HepG2 (cell line): Measurements from ENCODE around the gene CHKA. TPM values are rescaled to one million over a fixed set of nuclear protein-coding genes. Genes with fewer than 3 reads are reported as not detected.

ENCODE experiments used
- ATAC-seq: fragments of 200-7000 bp; cut with Tn5 transposase; 3 replicates; pipeline ENCODE4 v1.9.1; 2020; ENCODE audit warnings: mild to moderate bottlenecking, moderate library complexity
- BruUV-seq: library from RNA; stranded (reverse); fragments of 400-500 nt; replicated peaks from 2 replicates; lab custom pipeline; 2021; lab: Mats Ljungman, UMichigan
- CTCF ChIA-PET: fragments of 300-600 bp; formaldehyde crosslinking; extraction: SDS; loops from one replicate; lab custom pipeline; 2021; ENCODE audit warnings: low total read pairs, inconsistent platforms, low intra/inter-chr PET ratio; lab: Yijun Ruan, JAX
- POLR2A ChIA-PET: fragments of 350-600 bp; sonication (Branson Sonifier 250); formaldehyde crosslinking; loops from one replicate; lab custom pipeline; 2020; ENCODE audit warnings: antibody characterized with exemption, inconsistent platforms; lab: Yijun Ruan, JAX
- DNase-seq: peaks from one replicate; pipeline ENCODE4 v3.0.0-alpha.2; 2015; ENCODE audit warnings: low spot score
- FAIRE-seq: peaks from 3 replicates; lab custom pipeline; 2011; peaks lifted over from hg19 to GRCh38; lab: Jason Lieb, UNC
- H2AFZ ChIP-seq: one replicate; pipeline ENCODE4 v1.6.1; 2011; ENCODE audit warnings: low read length, inconsistent platforms
- H3K27ac ChIP-seq: fragments of 300-600 bp; 3 replicates; pipeline ENCODE4 v1.8.0; 2011; ENCODE audit warnings: mixed run types, mild to moderate bottlenecking, mixed read lengths, low read length, inconsistent platforms; ENCODE audit not compliant: insufficient read depth; ENCODE audit errors: extremely low read length
- H3K27me3 ChIP-seq, 2 experiments: fragments of 200-600 bp in 1 of 2; 2 replicates in 1 of 2; 3 replicates in 1 of 2; pipeline versions ENCODE4 v1.6.0 to v1.8.0; 2011; ENCODE audit warnings: low read length in 2 of 2, mild to moderate bottlenecking in 2 of 2, moderate library complexity in 2 of 2, inconsistent platforms in 1 of 2; ENCODE audit not compliant: insufficient read depth in 2 of 2, control insufficient read depth in 1 of 2
- H3K36me3 ChIP-seq, 2 experiments: fragments of 200-600 bp in 1 of 2; replicated peaks in 1 of 2; 2 replicates in 1 of 2; 3 replicates in 1 of 2; pipeline versions ENCODE4 v1.5.1 to v1.8.0; 2011; ENCODE audit warnings: low read length in 2 of 2, inconsistent platforms in 1 of 2; ENCODE audit not compliant: insufficient read depth in 2 of 2, control insufficient read depth in 1 of 2
- H3K4me1 ChIP-seq: 2 replicates; pipeline ENCODE4 v1.5.1; 2012; ENCODE audit warnings: low read length, inconsistent platforms; ENCODE audit not compliant: insufficient read depth
- H3K4me2 ChIP-seq: 2 replicates; pipeline ENCODE4 v1.6.0; 2011; ENCODE audit warnings: low read depth, low read length, inconsistent platforms
- H3K4me3 ChIP-seq, 3 experiments: fragments of 200-600 bp in 1 of 3; sonication (generic), shearing (Covaris generic) in 1 of 3; replicated peaks in 1 of 3; 2 replicates each; pipeline ENCODE4 v1.5.1; 2011 to 2016; ENCODE audit warnings: low read length in 3 of 3, inconsistent platforms in 2 of 3, low read depth in 2 of 3, mild to moderate bottlenecking in 2 of 3, control low read depth in 1 of 3, mixed read lengths in 1 of 3; ENCODE audit not compliant: insufficient read depth in 1 of 3
- H3K79me2 ChIP-seq: one replicate; pipeline ENCODE4 v1.6.1; 2011; ENCODE audit warnings: low read length, inconsistent platforms; ENCODE audit not compliant: insufficient read depth
- H3K9ac ChIP-seq: 2 replicates; pipeline ENCODE4 v1.6.0; 2011; ENCODE audit warnings: mild to moderate bottlenecking, low read depth, low read length, inconsistent platforms; ENCODE audit not compliant: insufficient read depth
- H3K9me3 ChIP-seq: 2 replicates; pipeline ENCODE4 v1.5.1; 2012; ENCODE audit warnings: mild to moderate bottlenecking, low read length
- H4K20me1 ChIP-seq: 2 replicates; pipeline ENCODE4 v1.6.0; 2011; ENCODE audit warnings: inconsistent platforms, mild to moderate bottlenecking, low read length, moderate library complexity; ENCODE audit not compliant: insufficient read depth
- FLYWCH1 ChIP-seq: sonication (generic); formaldehyde crosslinking; IDR thresholded peaks from 2 replicates; pipeline ENCODE4 v1.8.1; 2023; ENCODE audit warnings: mild to moderate bottlenecking, missing genetic modification reagents
- NFRKB ChIP-seq: fragments of 450-650 bp; IDR thresholded peaks from 2 replicates; pipeline ENCODE4 v1.6.1; 2017
- SIX4 ChIP-seq: sonication (generic); formaldehyde crosslinking; IDR thresholded peaks from 2 replicates; pipeline ENCODE4 v1.4.0; 2020; ENCODE audit warnings: missing genetic modification reagents
- SKI ChIP-seq: fragments of 450-650 bp; IDR thresholded peaks from one replicate; pipeline ENCODE4 v1.6.1; 2018; ENCODE audit warnings: mild to moderate bottlenecking; ENCODE audit not compliant: partially characterized antibody
- SNAI1 ChIP-seq: sonication (generic); formaldehyde crosslinking; IDR thresholded peaks from 2 replicates; pipeline ENCODE4 v1.5.0; 2020; ENCODE audit warnings: mild to moderate bottlenecking, missing genetic modification reagents, borderline replicate concordance
- TCF12 ChIP-seq, 2 experiments: fragments of 450-650 bp in 1 of 2; sonication (generic) in 1 of 2; formaldehyde crosslinking in 1 of 2; IDR thresholded peaks; 2 replicates each; pipeline versions ENCODE4 v1.6.1 to v1.8.0; 2017 to 2022; ENCODE audit warnings: antibody characterized with exemption in 1 of 2, mild to moderate bottlenecking in 1 of 2, missing genetic modification reagents in 1 of 2, moderate library complexity in 1 of 2
- ZFP36L2 ChIP-seq: sonication (generic); formaldehyde crosslinking; IDR thresholded peaks from 2 replicates; pipeline ENCODE4 v1.4.0; 2020; ENCODE audit warnings: missing genetic modification reagents
- ZNF501 ChIP-seq: sonication (generic); formaldehyde crosslinking; IDR thresholded peaks from 2 replicates; pipeline ENCODE4 v1.5.1; 2020; ENCODE audit warnings: mild to moderate bottlenecking, moderate library complexity, missing genetic modification reagents
- WGBS: methylation state at CpG from one replicate; pipeline ENCODE4 v1.1.6; 2017; ENCODE audit warnings: low lambda C conversion rate; 5-methylcytosine and 5-hydroxymethylcytosine counted together
- in situ Hi-C: cut with HindIII; loops from 2 replicates; pipeline ENCODE4 v1.10.0; 2017; ENCODE audit warnings: low pct_unique_long_range_greater_than_20kb; ENCODE audit not compliant: extremely low pct_ligation_motif_present
- intact Hi-C: fragments of 100-400 bp; cut with micrococcal nuclease; formaldehyde crosslinking; loops from one replicate; pipeline ENCODE4 v1.10.0; 2022; ENCODE audit not compliant: unreplicated experiment
- polyA plus RNA-seq, 8 experiments: library from polyadenylated mRNA; depleted of rRNA in 3 of 8; stranded (reverse) in 7 of 8; unstranded in 1 of 8; fragments of >200 nt; fragmentation: Illumina TruSeq in 4 of 8; extraction: Trizol in 4 of 8; gene quantifications; 2 replicates each; pipeline versions ENCODE4 v1.2.1 to v1.2.3, GENCODE V29; 2011 to 2016; ENCODE audit warnings: low read depth in 4 of 8, missing spikeins in 1 of 8, mixed read lengths in 1 of 8; ENCODE audit not compliant: insufficient read depth in 1 of 8
- total RNA-seq, 5 experiments: library from RNA; depleted of rRNA; stranded (reverse); fragments of >200 nt; fragmentation: Illumina TruSeq; extraction: Trizol; gene quantifications; 2 replicates each; pipeline ENCODE4 v1.2.3, GENCODE V29; 2016; ENCODE audit warnings: low read depth in 1 of 5
- TF ChIP-seq, protein P1 (sequence below): sonication (generic); formaldehyde crosslinking; IDR thresholded peaks from 2 replicates; pipeline ENCODE4 v1.4.0; 2020; ENCODE audit warnings: mild to moderate bottlenecking, missing genetic modification reagents
- TF ChIP-seq, protein P2 (sequence below), 2 experiments: fragments of 450-650 bp in 1 of 2; sonication (generic) in 1 of 2; formaldehyde crosslinking; IDR thresholded peaks; 2 replicates each; pipeline versions ENCODE4 v1.5.0 to v1.8.0; 2020 to 2022; ENCODE audit warnings: mild to moderate bottlenecking in 1 of 2, missing genetic modification reagents in 1 of 2
- TF ChIP-seq, protein P3 (sequence below): sonication (generic); formaldehyde crosslinking; IDR thresholded peaks from 2 replicates; pipeline ENCODE4 v1.5.1; 2020; ENCODE audit warnings: mild to moderate bottlenecking, missing genetic modification reagents, moderate library complexity
- TF ChIP-seq, protein P4 (sequence below): sonication (generic); formaldehyde crosslinking; IDR thresholded peaks from 2 replicates; pipeline ENCODE4 v1.9.0; 2021; ENCODE audit warnings: missing genetic modification reagents, borderline replicate concordance
- TF ChIP-seq, protein P5 (sequence below): sonication (generic); formaldehyde crosslinking; IDR thresholded peaks from 2 replicates; pipeline ENCODE4 v1.4.0; 2020; ENCODE audit warnings: missing genetic modification reagents

The CHKA gene
- total and polyA plus RNA-seq, 2 of the 13 experiments (the other 11 are each of a cell fraction or from before 2014, with no cell fraction given): 71.6 to 92.7 TPM

DNA sequence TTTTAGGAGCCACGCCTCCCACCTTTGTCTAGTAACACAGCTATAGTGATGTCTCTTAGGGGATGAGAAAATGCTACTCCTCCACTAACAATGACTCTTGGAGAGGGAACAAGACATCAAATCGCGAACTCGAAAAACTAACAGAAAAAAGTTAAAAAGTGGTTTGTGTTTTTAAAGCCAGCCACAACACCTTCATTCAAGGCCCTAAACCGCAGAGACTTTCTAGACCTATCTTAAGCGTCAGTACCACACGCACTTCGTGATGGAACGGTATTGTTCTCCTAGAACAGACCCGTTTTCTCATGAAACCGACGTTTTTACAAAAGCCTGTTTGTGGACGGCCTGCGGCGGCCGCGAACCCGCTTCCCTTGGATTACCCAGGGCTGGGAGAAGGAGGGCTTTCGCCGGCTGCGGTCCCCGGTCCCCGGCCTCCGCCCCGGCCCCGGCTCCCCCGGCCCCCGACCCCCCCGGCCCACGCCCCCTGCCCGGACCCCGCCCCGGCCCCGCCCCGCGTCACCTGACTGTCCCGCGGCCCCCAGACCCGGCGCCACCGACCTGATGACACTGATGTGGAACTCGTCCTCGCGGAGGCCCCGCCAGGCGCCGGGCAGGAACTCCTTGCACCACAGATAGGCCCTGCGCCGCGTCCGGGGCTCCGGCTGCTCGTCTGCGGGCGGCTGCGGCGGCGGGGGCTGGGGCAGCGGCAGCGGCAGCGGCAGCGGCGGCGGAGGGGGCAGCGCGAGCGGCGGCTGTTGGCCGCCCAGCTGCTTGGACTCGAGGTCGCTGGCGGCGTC, 718 bp downstream of the CHKA start:
- ATAC-seq (no peak), FAIRE-seq (no peak), DNase-seq (peak; percentile 47)
- H4K20me1 ChIP-seq: peaks cover 50% of the 10 kb centered on the region
- WGBS: under 1% methylated on average over 14 of the region's 73 CpGs
- H3K9me3 ChIP-seq: no peaks in the 10 kb centered on the region
- H3K27me3 ChIP-seq: no peaks in the 10 kb centered on the region; a peak in 1 of 5 replicates
- no peak overlapping the region for H2AFZ ChIP-seq
- in situ Hi-C loops: no loop called here
- H3K27ac ChIP-seq: peak overlapping the region; percentile 85
- peaks cover 68% of the 10 kb centered on the region for H3K4me1 ChIP-seq
- intact Hi-C loops: loop anchor here (1.0 kb wide), 2 partner anchors 21 to 25 kb away; no protein-coding TSS in a partner anchor
- peaks cover 4 to 23% of the 10 kb centered on the region in 2 experiments; a peak in 4 of 5 replicates for H3K36me3 ChIP-seq
- BruUV-seq: TSS peak; percentile 44
- ChIA-PET CTCF (no interaction called here), POLR2A (interaction anchor here (0.7 to 7.3 kb wide), 7 partner anchors 7 to 1232 kb away, joined by 3 to 98 read pairs (median 4); no protein-coding TSS in a partner anchor)
- peak overlapping the region; percentile 82 for H3K4me2 ChIP-seq
- peak overlapping the region; percentile 74 to 93 (median 91) for H3K4me3 ChIP-seq
- H3K9ac ChIP-seq: peak overlapping the region; percentile 86
- peaks cover 66% of the 10 kb centered on the region for H3K79me2 ChIP-seq
- TF ChIP-seq, protein P1, sequence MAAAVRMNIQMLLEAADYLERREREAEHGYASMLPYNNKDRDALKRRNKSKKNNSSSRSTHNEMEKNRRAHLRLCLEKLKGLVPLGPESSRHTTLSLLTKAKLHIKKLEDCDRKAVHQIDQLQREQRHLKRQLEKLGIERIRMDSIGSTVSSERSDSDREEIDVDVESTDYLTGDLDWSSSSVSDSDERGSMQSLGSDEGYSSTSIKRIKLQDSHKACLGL (CRISPR knock-in tag): no peak
- TF ChIP-seq FLYWCH1 (CRISPR knock-in tag): no peak
- TF ChIP-seq SNAI1 (CRISPR knock-in tag): no peak
- no peak for TF ChIP-seq NFRKB
- TF ChIP-seq, protein P2, sequence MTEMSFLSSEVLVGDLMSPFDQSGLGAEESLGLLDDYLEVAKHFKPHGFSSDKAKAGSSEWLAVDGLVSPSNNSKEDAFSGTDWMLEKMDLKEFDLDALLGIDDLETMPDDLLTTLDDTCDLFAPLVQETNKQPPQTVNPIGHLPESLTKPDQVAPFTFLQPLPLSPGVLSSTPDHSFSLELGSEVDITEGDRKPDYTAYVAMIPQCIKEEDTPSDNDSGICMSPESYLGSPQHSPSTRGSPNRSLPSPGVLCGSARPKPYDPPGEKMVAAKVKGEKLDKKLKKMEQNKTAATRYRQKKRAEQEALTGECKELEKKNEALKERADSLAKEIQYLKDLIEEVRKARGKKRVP (CRISPR knock-in tag; IDR thresholded peaks at IDR 0.05): no peak
- TF ChIP-seq, protein P3, sequence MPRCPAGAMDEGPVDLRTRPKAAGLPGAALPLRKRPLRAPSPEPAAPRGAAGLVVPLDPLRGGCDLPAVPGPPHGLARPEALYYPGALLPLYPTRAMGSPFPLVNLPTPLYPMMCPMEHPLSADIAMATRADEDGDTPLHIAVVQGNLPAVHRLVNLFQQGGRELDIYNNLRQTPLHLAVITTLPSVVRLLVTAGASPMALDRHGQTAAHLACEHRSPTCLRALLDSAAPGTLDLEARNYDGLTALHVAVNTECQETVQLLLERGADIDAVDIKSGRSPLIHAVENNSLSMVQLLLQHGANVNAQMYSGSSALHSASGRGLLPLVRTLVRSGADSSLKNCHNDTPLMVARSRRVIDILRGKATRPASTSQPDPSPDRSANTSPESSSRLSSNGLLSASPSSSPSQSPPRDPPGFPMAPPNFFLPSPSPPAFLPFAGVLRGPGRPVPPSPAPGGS (CRISPR knock-in tag): no peak
- TF ChIP-seq SKI: no peak
- no peak for TF ChIP-seq TCF12 (IDR thresholded peaks at IDR 0.05)
- TF ChIP-seq TCF12 (CRISPR knock-in tag; IDR thresholded peaks at IDR 0.05): no peak
- TF ChIP-seq, protein P4, sequence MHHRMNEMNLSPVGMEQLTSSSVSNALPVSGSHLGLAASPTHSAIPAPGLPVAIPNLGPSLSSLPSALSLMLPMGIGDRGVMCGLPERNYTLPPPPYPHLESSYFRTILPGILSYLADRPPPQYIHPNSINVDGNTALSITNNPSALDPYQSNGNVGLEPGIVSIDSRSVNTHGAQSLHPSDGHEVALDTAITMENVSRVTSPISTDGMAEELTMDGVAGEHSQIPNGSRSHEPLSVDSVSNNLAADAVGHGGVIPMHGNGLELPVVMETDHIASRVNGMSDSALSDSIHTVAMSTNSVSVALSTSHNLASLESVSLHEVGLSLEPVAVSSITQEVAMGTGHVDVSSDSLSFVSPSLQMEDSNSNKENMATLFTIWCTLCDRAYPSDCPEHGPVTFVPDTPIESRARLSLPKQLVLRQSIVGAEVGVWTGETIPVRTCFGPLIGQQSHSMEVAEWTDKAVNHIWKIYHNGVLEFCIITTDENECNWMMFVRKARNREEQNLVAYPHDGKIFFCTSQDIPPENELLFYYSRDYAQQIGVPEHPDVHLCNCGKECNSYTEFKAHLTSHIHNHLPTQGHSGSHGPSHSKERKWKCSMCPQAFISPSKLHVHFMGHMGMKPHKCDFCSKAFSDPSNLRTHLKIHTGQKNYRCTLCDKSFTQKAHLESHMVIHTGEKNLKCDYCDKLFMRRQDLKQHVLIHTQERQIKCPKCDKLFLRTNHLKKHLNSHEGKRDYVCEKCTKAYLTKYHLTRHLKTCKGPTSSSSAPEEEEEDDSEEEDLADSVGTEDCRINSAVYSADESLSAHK: no peak
- TF ChIP-seq ZFP36L2: no peak
- TF ChIP-seq, protein P5, sequence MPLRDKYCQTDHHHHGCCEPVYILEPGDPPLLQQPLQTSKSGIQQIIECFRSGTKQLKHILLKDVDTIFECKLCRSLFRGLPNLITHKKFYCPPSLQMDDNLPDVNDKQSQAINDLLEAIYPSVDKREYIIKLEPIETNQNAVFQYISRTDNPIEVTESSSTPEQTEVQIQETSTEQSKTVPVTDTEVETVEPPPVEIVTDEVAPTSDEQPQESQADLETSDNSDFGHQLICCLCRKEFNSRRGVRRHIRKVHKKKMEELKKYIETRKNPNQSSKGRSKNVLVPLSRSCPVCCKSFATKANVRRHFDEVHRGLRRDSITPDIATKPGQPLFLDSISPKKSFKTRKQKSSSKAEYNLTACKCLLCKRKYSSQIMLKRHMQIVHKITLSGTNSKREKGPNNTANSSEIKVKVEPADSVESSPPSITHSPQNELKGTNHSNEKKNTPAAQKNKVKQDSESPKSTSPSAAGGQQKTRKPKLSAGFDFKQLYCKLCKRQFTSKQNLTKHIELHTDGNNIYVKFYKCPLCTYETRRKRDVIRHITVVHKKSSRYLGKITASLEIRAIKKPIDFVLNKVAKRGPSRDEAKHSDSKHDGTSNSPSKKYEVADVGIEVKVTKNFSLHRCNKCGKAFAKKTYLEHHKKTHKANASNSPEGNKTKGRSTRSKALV (CRISPR knock-in tag): no peak
- peak; percentile 39; the same call in 1 of the 2 replicates for TF ChIP-seq ZNF501
- no peak for TF ChIP-seq SIX4 (CRISPR knock-in tag)
